Lung (tissue), 12 donors: ENCODE data around the gene PSTK. TPM values are rescaled to one million over a fixed set of nuclear protein-coding genes. Genes with fewer than 3 reads are reported as not detected.

Source experiments
- ATAC-seq: fragments of 200-7000 bp; cut with Tn5 transposase; one replicate; pipeline ENCODE4 v1.9.1; 2020; ENCODE audit warnings: moderate number of reproducible peaks; ENCODE audit not compliant: insufficient read depth, low FRiP score
- DNase-seq, 3 donors: peaks; one replicate each; pipeline ENCODE4 v3.0.0-alpha.2; 2013 to 2017
- H3K27ac ChIP-seq, 2 donors: one replicate each; pipeline ENCODE4 v1.5.1; 2013; ENCODE audit warnings: mild to moderate bottlenecking in 2 of 2, moderate library complexity in 2 of 2, control low read depth in 1 of 2, inconsistent platforms in 1 of 2, low read depth in 1 of 2, low read length in 1 of 2
- H3K27me3 ChIP-seq, 3 donors: one replicate each; pipeline ENCODE4 v1.5.1; 2013; ENCODE audit warnings: low read length in 2 of 3; ENCODE audit not compliant: control insufficient read depth in 3 of 3, insufficient read depth in 3 of 3
- H3K36me3 ChIP-seq, 4 donors: one replicate each; pipeline ENCODE4 v1.5.1; 2013; ENCODE audit warnings: low read length in 4 of 4, mild to moderate bottlenecking in 1 of 4, moderate library complexity in 1 of 4; ENCODE audit not compliant: control insufficient read depth in 4 of 4, insufficient read depth in 4 of 4
- H3K4me1 ChIP-seq, 5 donors: one replicate each; pipeline ENCODE4 v1.5.1; 2013; ENCODE audit warnings: low read length in 5 of 5, mild to moderate bottlenecking in 2 of 5, moderate library complexity in 1 of 5; ENCODE audit not compliant: control insufficient read depth in 5 of 5, insufficient read depth in 5 of 5
- H3K4me3 ChIP-seq: one replicate; pipeline ENCODE4 v1.5.1; 2013; ENCODE audit warnings: mild to moderate bottlenecking, control low read depth, moderate library complexity
- H3K9ac ChIP-seq, 2 donors: one replicate each; pipeline ENCODE4 v1.5.1; 2013; ENCODE audit warnings: low read length in 2 of 2, control low read depth in 1 of 2; ENCODE audit not compliant: insufficient read depth in 1 of 2
- H3K9me3 ChIP-seq, 4 donors: one replicate each; pipeline ENCODE4 v1.5.1; 2013; ENCODE audit warnings: low read length in 3 of 4, mild to moderate bottlenecking in 1 of 4, moderate library complexity in 1 of 4; ENCODE audit not compliant: control insufficient read depth in 4 of 4, insufficient read depth in 3 of 4
- WGBS, 2 donors: extraction: QIAGEN DNeasy Blood & Tissue Kit; methylation state at CpG; one replicate each; pipeline ENCODE4 v1.1.7; 2013; 5-methylcytosine and 5-hydroxymethylcytosine counted together
- polyA plus RNA-seq, 2 donors: library from polyadenylated mRNA; stranded (reverse); fragments of 200-250 nt; gene quantifications; one replicate each; pipeline ENCODE4 v1.2.1, GENCODE V29; 2013
- total RNA-seq, 2 donors: library from RNA; depleted of rRNA in 1 of 2; stranded (reverse); fragments of >200 nt in 1 of 2; gene quantifications; one replicate each; pipeline ENCODE4 v1.2.1, GENCODE V29; 2014 to 2021
- TF ChIP-seq, protein P1 (sequence below): IDR thresholded peaks from 2 replicates; pipeline ENCODE4 v1.5.1; 2012; ENCODE audit warnings: mild to moderate bottlenecking; ENCODE audit errors: control extremely low read depth, extremely low read depth
- donor health status: control.
- donor health status: control.
- donor health status: Bipolar disorder and iron deficiency.
- donor health status: healthy.
- donor health status: DM: yes; HTN: yes; CAD: no.

Gene PSTK
- total and polyA plus RNA-seq, 4 donors = 1.8 to 5.0 (median 3.3) TPM

DNA sequence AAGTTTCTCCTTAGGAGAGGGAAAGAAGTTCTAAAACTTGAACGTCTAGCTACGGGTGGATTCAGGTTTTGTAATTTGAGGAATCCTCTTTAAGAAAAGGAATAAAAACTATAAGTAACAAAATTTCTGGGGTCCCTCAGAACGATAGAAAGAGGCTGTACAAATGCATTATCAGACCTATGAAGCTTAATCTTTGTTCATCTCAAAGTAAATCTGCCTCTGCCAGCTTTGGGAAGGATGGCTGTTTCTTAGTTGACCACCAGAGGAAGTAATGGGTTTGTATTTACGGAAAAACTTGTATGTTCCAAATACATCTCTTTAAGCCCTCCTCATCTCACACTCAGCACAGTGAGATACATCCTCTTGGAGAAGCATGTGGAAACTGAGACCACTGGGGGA lies 864 bp downstream of the PSTK start:
- H3K27me3 ChIP-seq = no peaks in the 10 kb centered on the region
- peaks cover 0 to 11% (median 3%) of the 10 kb centered on the region in 5 donors for H3K4me1 ChIP-seq
- H3K4me3 ChIP-seq = no peak overlapping the region
- TF ChIP-seq, protein P1, sequence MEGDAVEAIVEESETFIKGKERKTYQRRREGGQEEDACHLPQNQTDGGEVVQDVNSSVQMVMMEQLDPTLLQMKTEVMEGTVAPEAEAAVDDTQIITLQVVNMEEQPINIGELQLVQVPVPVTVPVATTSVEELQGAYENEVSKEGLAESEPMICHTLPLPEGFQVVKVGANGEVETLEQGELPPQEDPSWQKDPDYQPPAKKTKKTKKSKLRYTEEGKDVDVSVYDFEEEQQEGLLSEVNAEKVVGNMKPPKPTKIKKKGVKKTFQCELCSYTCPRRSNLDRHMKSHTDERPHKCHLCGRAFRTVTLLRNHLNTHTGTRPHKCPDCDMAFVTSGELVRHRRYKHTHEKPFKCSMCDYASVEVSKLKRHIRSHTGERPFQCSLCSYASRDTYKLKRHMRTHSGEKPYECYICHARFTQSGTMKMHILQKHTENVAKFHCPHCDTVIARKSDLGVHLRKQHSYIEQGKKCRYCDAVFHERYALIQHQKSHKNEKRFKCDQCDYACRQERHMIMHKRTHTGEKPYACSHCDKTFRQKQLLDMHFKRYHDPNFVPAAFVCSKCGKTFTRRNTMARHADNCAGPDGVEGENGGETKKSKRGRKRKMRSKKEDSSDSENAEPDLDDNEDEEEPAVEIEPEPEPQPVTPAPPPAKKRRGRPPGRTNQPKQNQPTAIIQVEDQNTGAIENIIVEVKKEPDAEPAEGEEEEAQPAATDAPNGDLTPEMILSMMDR = no peak
- 19 to 26% methylated on average over 4 of the region's 4 CpGs for whole genome bisulfite sequencing, 2 donors
- no peaks in the 10 kb centered on the region for H3K9me3 ChIP-seq
- peaks cover 0 to 2% (median 0%) of the 10 kb centered on the region in 4 donors for H3K36me3 ChIP-seq
- ATAC-seq (no peak), DNase-seq (peak; percentile 41 to 75 (median 68))
- peak overlapping the region; percentile 16 to 24 for H3K27ac ChIP-seq
- peak overlapping the region in 1 of 2 donors; percentile 42 for H3K9ac ChIP-seq

DNA sequence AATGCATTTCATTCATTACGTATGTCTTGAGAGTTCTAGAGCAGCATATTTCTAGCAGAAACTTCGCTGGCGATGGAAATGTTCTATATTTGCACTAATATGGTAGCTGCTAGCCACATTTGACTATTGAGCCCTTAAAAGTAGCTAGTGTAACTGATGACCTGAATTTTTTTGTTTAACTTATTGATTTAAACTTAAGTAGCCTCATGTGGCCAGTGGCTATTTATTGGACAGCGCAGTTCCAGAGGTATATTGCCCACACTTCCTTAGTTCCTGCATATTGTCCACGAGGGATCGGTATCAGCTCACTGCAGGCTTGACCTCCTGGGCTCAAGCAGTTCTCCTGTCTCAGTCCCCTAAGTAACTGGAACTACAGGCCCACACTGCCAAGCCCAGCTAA lies 3.7 kb downstream of the PSTK start:
- Histone ChIP-seq H3K27me3 (no peaks in the 10 kb centered on the region), H3K9ac (no peak overlapping the region), H3K9me3 (no peaks in the 10 kb centered on the region), H3K36me3 (peaks cover 0 to 4% (median under 1%) of the 10 kb centered on the region in 4 donors), H3K4me1 (peaks cover 0 to 11% (median 3%) of the 10 kb centered on the region in 5 donors), H3K4me3 (no peak overlapping the region), H3K27ac (no peak overlapping the region)
- WGBS, 2 donors = 96 to 97% methylated on average over 6 of the region's 6 CpGs
- DNase-seq (no peak), ATAC-seq (no peak)
- TF ChIP-seq, protein P1 = no peak

DNA sequence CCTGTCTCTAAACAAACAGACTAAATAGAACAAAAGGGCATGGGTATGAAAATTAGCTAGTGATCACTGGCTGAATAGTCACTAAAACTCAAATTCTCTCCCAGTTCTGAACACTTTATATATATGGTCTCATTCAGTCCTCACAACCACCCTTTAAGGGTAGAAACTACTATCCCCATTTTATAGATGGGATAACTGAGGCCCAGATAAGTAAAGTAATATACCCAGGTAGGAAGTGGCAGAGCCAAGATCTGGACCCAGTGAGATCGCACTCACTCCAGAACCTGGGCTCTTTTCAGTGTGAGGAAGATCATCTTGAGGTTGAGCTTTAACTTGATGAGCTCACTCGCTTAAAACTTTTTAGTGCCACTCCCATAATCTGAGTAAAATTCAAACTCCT lies 4.5 kb downstream of the PSTK start:
- TF ChIP-seq, protein P1 = no peak
- Histone ChIP-seq H3K9ac (no peak overlapping the region), H3K4me1 (peaks cover 0 to 10% (median 2%) of the 10 kb centered on the region in 5 donors), H3K27ac (no peak overlapping the region), H3K9me3 (no peaks in the 10 kb centered on the region), H3K36me3 (peaks cover 0 to 4% (median under 1%) of the 10 kb centered on the region in 4 donors), H3K27me3 (no peaks in the 10 kb centered on the region), H3K4me3 (no peak overlapping the region)
- ATAC-seq (no peak), DNase-seq (no peak)
- WGBS, 2 donors = 92 to 97% methylated on average over 2 of the region's 2 CpGs

DNA sequence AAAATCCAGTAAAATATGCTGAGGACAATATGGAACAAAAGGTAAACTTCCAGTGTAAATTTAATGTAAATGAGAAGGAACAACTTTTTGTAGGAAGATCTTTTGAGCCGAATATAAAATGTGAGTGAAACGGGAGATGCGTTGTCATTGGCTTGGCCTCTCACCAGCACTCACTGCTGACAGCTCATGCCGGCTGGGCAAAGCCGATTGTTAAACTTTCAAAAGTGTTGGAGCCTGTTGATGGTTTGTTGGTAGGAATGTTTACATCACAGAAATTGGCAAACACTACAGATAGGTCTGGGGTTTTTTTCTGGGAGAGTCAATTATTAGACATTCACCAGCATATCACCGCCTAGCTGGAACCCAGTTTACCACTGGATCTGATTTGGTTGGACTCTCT lies 6.1 kb downstream of the PSTK start:
- peaks cover 0 to 10% (median under 1%) of the 10 kb centered on the region in 4 donors for H3K36me3 ChIP-seq
- TF ChIP-seq, protein P1 = no peak
- H3K4me1 ChIP-seq = no peaks in the 10 kb centered on the region
- no peak overlapping the region for H3K27ac ChIP-seq
- no peaks in the 10 kb centered on the region for H3K9me3 ChIP-seq
- DNase-seq (peak in 2 of 3 donors; percentile 28 to 29), ATAC-seq (no peak)
- no peak overlapping the region for H3K9ac ChIP-seq
- H3K4me3 ChIP-seq = no peak overlapping the region
- WGBS, 2 donors = 85% methylated on average over 6 of the region's 6 CpGs
- no peaks in the 10 kb centered on the region for H3K27me3 ChIP-seq
